ENCODE measurements around the gene A1BG. TPM values are rescaled to one million over a fixed set of nuclear protein-coding genes. Genes with fewer than 3 reads are reported as not detected.

Gene A1BG
- total and polyA plus RNA-seq, 2 of the 13 experiments (the other 11 are each of a cell fraction or from before 2014, with no cell fraction given): 14.7 to 41.4 TPM

DNA sequence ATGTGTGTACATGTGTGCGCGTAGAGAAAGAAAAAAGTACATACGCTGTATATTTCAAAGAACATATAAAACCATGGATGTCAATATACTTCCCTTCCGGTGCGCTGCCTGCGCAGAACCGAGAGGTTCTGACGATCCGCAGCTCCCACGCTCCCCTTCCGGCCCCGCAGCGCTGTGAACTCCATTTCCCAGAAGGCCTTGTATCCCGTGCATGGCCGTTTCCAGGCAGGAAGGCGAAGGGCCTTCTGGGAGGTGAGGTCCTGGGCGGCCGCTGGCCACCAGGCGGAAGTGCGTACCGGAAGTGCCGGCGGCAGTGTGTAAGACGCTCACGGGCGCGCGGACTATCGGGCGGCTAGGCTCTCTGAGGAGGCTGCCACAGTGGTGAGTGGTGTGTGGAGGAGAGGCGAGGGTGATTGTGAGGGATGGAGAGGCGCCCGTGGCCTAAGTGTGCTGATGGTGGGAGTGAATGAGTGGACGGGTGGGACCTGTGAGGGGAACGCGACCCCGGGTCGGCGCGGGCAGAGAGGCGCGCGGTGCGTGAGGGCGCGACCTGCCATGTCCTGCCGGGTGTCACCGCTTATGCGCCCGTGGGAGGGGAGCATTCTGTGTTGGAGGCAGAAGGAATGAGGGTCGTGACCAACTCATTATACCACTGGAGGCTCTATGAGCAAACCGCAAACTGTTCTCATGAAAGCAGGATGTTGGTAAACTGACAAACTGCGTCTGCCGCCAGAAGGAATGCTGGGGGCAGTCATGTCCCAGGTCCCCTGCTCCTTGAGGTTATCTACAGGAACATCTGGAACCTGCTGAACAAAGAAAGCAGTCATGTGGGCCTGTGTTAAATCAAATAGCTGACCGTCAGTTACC is 48.0 kb downstream of the A1BG start, which contains the start of gene ERVK3-1 (continued):
- TF ChIP-seq, protein P1, sequence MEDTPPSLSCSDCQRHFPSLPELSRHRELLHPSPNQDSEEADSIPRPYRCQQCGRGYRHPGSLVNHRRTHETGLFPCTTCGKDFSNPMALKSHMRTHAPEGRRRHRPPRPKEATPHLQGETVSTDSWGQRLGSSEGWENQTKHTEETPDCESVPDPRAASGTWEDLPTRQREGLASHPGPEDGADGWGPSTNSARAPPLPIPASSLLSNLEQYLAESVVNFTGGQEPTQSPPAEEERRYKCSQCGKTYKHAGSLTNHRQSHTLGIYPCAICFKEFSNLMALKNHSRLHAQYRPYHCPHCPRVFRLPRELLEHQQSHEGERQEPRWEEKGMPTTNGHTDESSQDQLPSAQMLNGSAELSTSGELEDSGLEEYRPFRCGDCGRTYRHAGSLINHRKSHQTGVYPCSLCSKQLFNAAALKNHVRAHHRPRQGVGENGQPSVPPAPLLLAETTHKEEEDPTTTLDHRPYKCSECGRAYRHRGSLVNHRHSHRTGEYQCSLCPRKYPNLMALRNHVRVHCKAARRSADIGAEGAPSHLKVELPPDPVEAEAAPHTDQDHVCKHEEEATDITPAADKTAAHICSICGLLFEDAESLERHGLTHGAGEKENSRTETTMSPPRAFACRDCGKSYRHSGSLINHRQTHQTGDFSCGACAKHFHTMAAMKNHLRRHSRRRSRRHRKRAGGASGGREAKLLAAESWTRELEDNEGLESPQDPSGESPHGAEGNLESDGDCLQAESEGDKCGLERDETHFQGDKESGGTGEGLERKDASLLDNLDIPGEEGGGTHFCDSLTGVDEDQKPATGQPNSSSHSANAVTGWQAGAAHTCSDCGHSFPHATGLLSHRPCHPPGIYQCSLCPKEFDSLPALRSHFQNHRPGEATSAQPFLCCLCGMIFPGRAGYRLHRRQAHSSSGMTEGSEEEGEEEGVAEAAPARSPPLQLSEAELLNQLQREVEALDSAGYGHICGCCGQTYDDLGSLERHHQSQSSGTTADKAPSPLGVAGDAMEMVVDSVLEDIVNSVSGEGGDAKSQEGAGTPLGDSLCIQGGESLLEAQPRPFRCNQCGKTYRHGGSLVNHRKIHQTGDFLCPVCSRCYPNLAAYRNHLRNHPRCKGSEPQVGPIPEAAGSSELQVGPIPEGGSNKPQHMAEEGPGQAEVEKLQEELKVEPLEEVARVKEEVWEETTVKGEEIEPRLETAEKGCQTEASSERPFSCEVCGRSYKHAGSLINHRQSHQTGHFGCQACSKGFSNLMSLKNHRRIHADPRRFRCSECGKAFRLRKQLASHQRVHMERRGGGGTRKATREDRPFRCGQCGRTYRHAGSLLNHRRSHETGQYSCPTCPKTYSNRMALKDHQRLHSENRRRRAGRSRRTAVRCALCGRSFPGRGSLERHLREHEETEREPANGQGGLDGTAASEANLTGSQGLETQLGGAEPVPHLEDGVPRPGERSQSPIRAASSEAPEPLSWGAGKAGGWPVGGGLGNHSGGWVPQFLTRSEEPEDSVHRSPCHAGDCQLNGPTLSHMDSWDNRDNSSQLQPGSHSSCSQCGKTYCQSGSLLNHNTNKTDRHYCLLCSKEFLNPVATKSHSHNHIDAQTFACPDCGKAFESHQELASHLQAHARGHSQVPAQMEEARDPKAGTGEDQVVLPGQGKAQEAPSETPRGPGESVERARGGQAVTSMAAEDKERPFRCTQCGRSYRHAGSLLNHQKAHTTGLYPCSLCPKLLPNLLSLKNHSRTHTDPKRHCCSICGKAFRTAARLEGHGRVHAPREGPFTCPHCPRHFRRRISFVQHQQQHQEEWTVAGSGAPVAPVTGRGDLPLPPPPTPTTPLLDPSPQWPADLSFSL (CRISPR knock-in tag; IDR thresholded peaks at IDR 0.05): no peak
- TF ChIP-seq ZNF761 (CRISPR knock-in tag; conservative IDR thresholded peaks at IDR 0.05) (no peak), MATR3 (CRISPR knock-in tag; IDR thresholded peaks at IDR 0.05) (no peak), MLLT10 (CRISPR knock-in tag; IDR thresholded peaks at IDR 0.05) (no peak), BRCA1 (CRISPR knock-in tag; IDR thresholded peaks at IDR 0.05) (no peak; the same call in 1 of the 2 replicates), PHB2 (IDR thresholded peaks at IDR 0.05; ENCODE audit: partially characterized antibody) (no peak), ZNF205 (CRISPR knock-in tag; IDR thresholded peaks at IDR 0.05) (peak; percentile 48; the same call in 1 of the 2 replicates), ZIK1 (CRISPR knock-in tag; IDR thresholded peaks at IDR 0.05; ENCODE audit: borderline replicate concordance, low read depth) (peak; percentile 48; the same call in 1 of the 2 replicates), PRPF4 (IDR thresholded peaks at IDR 0.05; ENCODE audit: low read depth, low read length, poor library complexity, severe bottlenecking) (no peak), HNRNPH1 (optimal IDR thresholded peaks at IDR 0.05; ENCODE audit: low read depth, low read length) (no peak), ZFP36L1 (CRISPR knock-in tag; IDR thresholded peaks at IDR 0.05) (no peak), TAF1 (CRISPR knock-in tag; IDR thresholded peaks at IDR 0.05) (peak; percentile 95), SP4 (CRISPR knock-in tag; IDR thresholded peaks at IDR 0.05) (peak; percentile 46; the same call in 1 of the 2 replicates), KLF16 (CRISPR knock-in tag; IDR thresholded peaks at IDR 0.05) (peak in 1 of 2 experiments; percentile 79; a peak in 2 of 4 replicates), ZNF782 (CRISPR knock-in tag; IDR thresholded peaks at IDR 0.05; ENCODE audit: borderline replicate concordance) (no peak), ZNF282 (IDR thresholded peaks at IDR 0.05; ENCODE audit: partially characterized antibody) (no peak)
- TF ChIP-seq, protein P2, sequence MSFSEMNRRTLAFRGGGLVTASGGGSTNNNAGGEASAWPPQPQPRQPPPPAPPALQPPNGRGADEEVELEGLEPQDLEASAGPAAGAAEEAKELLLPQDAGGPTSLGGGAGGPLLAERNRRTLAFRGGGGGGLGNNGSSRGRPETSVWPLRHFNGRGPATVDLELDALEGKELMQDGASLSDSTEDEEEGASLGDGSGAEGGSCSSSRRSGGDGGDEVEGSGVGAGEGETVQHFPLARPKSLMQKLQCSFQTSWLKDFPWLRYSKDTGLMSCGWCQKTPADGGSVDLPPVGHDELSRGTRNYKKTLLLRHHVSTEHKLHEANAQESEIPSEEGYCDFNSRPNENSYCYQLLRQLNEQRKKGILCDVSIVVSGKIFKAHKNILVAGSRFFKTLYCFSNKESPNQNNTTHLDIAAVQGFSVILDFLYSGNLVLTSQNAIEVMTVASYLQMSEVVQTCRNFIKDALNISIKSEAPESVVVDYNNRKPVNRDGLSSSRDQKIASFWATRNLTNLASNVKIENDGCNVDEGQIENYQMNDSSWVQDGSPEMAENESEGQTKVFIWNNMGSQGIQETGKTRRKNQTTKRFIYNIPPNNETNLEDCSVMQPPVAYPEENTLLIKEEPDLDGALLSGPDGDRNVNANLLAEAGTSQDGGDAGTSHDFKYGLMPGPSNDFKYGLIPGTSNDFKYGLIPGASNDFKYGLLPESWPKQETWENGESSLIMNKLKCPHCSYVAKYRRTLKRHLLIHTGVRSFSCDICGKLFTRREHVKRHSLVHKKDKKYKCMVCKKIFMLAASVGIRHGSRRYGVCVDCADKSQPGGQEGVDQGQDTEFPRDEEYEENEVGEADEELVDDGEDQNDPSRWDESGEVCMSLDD (CRISPR knock-in tag; IDR thresholded peaks at IDR 0.05; ENCODE audit: borderline replicate concordance): no peak
- TF ChIP-seq, protein P3, sequence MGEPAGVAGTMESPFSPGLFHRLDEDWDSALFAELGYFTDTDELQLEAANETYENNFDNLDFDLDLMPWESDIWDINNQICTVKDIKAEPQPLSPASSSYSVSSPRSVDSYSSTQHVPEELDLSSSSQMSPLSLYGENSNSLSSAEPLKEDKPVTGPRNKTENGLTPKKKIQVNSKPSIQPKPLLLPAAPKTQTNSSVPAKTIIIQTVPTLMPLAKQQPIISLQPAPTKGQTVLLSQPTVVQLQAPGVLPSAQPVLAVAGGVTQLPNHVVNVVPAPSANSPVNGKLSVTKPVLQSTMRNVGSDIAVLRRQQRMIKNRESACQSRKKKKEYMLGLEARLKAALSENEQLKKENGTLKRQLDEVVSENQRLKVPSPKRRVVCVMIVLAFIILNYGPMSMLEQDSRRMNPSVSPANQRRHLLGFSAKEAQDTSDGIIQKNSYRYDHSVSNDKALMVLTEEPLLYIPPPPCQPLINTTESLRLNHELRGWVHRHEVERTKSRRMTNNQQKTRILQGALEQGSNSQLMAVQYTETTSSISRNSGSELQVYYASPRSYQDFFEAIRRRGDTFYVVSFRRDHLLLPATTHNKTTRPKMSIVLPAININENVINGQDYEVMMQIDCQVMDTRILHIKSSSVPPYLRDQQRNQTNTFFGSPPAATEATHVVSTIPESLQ (CRISPR knock-in tag; conservative IDR thresholded peaks at IDR 0.05): no peak
